ENCODE results near the gene TRABD2B.

The TRABD2B gene

GRCh38 chr1:47796626-47797025, 200.6 kb downstream of the TRABD2B start:
- no peak for DNase-seq (ENCODE audit: low spot score)

GRCh38 chr1:47795102-47795501, 202.1 kb downstream of the TRABD2B start:
- DNase-seq (ENCODE audit: low spot score): no peak

- DNase-seq (ENCODE audit: low spot score): no peak
Observed at GRCh38 chr1:47794530-47794929, 202.7 kb downstream of the TRABD2B start.

- DNase-seq (ENCODE audit: low spot score): no peak
Observed at GRCh38 chr1:47794081-47794480, 203.1 kb downstream of the TRABD2B start.

- no peak for DNase-seq (ENCODE audit: low spot score)
Observed at GRCh38 chr1:47793563-47793962, 203.6 kb downstream of the TRABD2B start.

GRCh38 chr1:47792779-47793178, 204.4 kb downstream of the TRABD2B start:
- DNase-seq (ENCODE audit: low spot score): no peak

- DNase-seq (ENCODE audit: low spot score): no peak
Observed at GRCh38 chr1:47791879-47792608, 205.1 kb downstream of the TRABD2B start.

GRCh38 chr1:47788761-47789160, 208.4 kb downstream of the TRABD2B start:
- no peak for DNase-seq (ENCODE audit: low spot score)

- no peak for DNase-seq (ENCODE audit: low spot score)
Observed at GRCh38 chr1:47787560-47787959, 209.6 kb downstream of the TRABD2B start.

GRCh38 chr1:47786316-47786715, 210.9 kb downstream of the TRABD2B start:
- no peak for DNase-seq (ENCODE audit: low spot score)

- DNase-seq (ENCODE audit: low spot score): peak; percentile 72
Observed at GRCh38 chr1:47785561-47786271, 211.5 kb downstream of the TRABD2B start.

- no peak for DNase-seq (ENCODE audit: low spot score)
Observed at GRCh38 chr1:47785118-47785517, 212.1 kb downstream of the TRABD2B start.

- DNase-seq (ENCODE audit: low spot score): no peak
Observed at GRCh38 chr1:47784497-47784822, 212.7 kb downstream of the TRABD2B start.

- DNase-seq (ENCODE audit: low spot score): no peak
Observed at GRCh38 chr1:47783638-47784496, 213.3 kb downstream of the TRABD2B start.

- no peak for DNase-seq (ENCODE audit: low spot score)
Observed at GRCh38 chr1:47782414-47783166, 214.6 kb downstream of the TRABD2B start.

- no peak for DNase-seq (ENCODE audit: low spot score)
Observed at GRCh38 chr1:47781171-47781959, 215.8 kb downstream of the TRABD2B start.

GRCh38 chr1:47780469-47780995, 216.7 kb downstream of the TRABD2B start:
- DNase-seq (ENCODE audit: low spot score): no peak

- no peak for DNase-seq (ENCODE audit: low spot score)
Observed at GRCh38 chr1:47779613-47780012, 217.6 kb downstream of the TRABD2B start.

GRCh38 chr1:47778280-47778679, 218.9 kb downstream of the TRABD2B start:
- no peak for DNase-seq (ENCODE audit: low spot score)

- no peak for DNase-seq (ENCODE audit: low spot score)
Observed at GRCh38 chr1:47777322-47777721, 219.9 kb downstream of the TRABD2B start.

GRCh38 chr1:47776667-47777131, 220.5 kb downstream of the TRABD2B start:
- peak; percentile 70 for DNase-seq (ENCODE audit: low spot score)
